Activated CD8-positive, alpha-beta memory T cell treated with anti-CD3 and anti-CD28 coated beads, Interleukin-2, amount 50 U/mL, for 1 hour (primary cell): ENCODE measurements around the gene VN1R5.
"Not testable (repeated sequence)": the region's sequence is repeated elsewhere in the genome, so short reads cannot be mapped to it uniquely, and the experiment has no call there.

Source experiments
- DNase-seq: peaks from one replicate; pipeline ENCODE4 v3.0.0-alpha.2; 2020; ENCODE audit errors: extremely low read depth

Gene VN1R5

GRCh38 chr1:247273013-247273412, 17.1 kb downstream of the VN1R5 start:
- no peak for DNase-seq

DNA sequence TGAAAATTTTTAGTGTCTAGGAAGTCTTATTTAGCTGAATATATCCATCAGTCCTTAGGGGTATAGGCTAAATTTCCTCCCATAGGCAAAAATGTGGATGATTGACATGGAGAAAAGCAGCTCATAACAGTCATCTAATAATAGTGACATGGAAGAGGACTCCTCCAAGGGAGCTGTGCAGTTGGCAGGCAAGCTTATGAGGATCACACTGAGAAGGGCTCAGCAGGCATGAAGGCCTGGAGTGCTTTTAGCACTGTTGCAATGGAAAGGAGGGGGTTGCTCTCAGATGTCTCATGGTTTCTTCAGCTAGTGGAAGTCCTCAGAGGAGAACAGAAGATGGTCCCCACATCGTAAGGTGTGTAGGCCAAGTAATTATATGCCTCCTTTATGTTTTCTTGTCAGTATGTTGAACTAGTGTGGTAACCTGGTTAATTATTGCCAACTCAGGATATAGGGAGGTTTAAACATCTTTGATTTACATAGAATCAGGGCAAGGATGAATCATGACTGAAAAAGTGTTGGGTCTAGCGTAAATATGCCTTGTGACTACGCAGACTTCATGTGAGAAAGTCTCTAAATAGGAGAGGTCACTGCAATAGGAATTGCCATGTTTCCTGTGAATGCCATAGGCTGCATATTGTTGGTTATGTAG, 18.9 kb downstream of the VN1R5 start:
- DNase-seq: no peak

- DNase-seq: no peak
These were observed 21.3 kb downstream of the VN1R5 start for GRCh38 chr1:247277191-247277590.

DNA sequence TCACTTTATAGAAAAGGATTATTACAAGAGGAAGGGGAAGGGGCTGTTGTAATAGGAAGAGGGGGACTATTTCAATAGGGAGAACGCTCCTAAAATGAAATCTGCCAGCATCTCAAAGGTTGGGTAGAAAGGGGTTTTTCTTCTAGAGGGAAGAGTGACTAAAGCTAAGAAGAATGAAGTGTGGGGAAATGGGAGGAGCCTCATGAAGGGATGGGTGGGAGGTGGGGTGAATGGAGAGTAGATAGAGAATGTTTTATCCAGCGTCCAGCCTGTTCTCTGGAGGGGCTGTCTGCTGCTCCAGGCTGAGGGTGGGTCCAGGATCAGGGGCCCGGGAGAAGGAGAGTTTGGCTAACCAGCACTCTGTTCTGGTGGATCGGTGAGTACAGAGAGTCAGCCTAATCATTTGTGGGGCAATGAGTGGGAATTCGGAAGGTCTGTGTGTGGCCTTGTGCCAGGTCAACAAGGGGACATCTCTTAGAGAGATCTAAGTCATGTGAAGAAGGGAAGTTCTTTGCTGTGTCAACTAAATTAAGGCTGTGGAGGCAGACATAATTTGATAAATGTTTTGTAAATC, 25.2 kb downstream of the VN1R5 start:
- no peak for DNase-seq

GRCh38 chr1:247286134-247286670, 30.3 kb downstream of the VN1R5 start:
- no peak for DNase-seq

GRCh38 chr1:247287460-247287859, 31.6 kb downstream of the VN1R5 start:
- DNase-seq: no peak

DNA sequence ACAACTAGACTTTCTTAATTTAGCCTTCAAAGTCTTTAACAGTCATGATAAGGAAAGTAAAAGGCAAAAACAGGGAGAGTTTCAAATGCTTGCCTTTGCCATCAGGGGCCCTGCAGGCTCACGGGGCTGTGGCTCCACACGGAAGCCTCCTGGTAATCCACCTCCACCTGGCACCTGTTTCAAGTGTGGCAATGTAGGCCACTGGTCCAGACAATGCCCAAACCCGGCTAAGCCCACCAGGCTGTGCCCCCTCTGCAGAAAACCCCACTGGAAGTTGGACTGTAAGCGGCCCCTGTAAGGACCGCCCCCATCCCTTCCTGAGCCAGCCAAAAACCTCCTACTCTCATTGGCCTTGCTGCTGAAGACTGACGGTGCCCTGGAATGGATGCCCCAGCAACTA, 32.5 kb downstream of the VN1R5 start:
- DNase-seq: no peak

DNA sequence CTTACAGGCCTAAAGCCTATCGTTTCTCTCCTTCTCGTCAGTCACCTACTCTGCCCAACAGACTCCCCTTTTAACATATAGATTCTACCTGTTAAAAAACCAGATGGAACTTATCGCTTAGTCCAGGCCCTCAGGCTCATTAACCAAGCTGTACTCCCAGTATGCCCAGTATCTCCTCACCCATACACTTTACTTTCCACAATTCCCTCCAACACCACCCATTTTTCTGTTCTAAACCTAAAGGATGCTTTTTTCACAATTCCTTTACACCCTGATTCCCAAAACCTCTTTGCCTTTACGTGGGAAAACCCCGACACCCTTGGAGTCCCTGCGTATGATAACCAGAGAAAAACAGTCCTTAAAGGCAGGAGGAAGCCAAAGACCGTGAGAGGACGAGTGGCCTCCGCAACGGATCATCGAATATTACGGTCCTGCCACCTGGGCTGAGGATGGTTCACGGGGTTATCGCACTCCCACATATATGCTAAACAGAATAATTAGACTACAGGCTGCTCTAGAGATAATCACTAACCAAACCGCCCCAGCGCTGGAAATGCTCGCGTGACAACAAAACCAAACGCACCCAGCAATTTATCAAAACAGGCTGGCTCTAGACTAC, 33.5 kb downstream of the VN1R5 start:
- not testable (repeated sequence) for DNase-seq

- DNase-seq: no peak
These were observed 34.7 kb downstream of the VN1R5 start for GRCh38 chr1:247290576-247290975.

DNA sequence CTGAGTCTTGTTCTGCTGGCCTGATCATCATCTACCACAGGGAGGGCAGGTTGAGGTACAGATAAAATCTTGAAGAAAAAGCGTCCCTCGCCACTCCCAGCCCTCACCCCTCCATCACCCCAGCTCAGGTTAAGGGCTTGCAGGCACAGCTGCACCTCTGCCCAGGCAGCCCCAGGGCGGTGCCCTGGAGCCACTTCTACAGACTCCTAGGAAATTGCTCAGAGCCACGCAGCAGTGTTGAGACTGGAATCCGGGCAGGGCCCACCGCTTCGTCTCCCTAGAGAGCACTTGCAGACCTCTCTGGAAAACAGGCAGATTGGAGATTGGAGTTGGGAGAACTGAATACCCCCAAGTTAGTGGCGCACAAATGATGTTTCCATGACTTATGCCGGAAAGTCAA, 35.3 kb downstream of the VN1R5 start:
- DNase-seq: no peak

- DNase-seq: no peak
These were observed 36.1 kb downstream of the VN1R5 start for GRCh38 chr1:247291833-247292561.

- no peak for DNase-seq
These were observed 37.2 kb downstream of the VN1R5 start for GRCh38 chr1:247293047-247293446.

DNA sequence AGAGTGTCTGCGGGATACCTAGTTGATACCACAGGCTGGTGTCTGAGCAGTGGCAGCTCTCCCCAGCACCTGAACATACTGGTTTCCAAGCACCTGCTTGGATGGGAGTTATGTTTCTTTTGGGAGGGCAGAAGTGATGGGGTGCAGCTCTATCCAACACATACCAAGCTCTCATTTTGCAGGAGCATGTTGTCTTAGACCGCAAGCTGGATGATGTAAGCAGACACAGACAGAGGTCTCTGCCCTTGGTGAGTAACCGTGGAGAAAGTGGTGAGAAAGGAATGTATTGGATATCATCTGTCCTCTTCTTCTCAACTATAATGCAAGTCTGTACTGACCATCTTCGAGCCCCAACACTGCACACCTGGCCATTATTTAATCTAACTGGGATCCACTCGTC, 38.4 kb downstream of the VN1R5 start:
- no peak for DNase-seq

- no peak for DNase-seq
These were observed 39.4 kb downstream of the VN1R5 start for GRCh38 chr1:247295274-247295684.

- DNase-seq: no peak
These were observed 39.9 kb downstream of the VN1R5 start for GRCh38 chr1:247295746-247296145.

GRCh38 chr1:247296599-247297180, 40.8 kb downstream of the VN1R5 start:
- DNase-seq: no peak

DNA sequence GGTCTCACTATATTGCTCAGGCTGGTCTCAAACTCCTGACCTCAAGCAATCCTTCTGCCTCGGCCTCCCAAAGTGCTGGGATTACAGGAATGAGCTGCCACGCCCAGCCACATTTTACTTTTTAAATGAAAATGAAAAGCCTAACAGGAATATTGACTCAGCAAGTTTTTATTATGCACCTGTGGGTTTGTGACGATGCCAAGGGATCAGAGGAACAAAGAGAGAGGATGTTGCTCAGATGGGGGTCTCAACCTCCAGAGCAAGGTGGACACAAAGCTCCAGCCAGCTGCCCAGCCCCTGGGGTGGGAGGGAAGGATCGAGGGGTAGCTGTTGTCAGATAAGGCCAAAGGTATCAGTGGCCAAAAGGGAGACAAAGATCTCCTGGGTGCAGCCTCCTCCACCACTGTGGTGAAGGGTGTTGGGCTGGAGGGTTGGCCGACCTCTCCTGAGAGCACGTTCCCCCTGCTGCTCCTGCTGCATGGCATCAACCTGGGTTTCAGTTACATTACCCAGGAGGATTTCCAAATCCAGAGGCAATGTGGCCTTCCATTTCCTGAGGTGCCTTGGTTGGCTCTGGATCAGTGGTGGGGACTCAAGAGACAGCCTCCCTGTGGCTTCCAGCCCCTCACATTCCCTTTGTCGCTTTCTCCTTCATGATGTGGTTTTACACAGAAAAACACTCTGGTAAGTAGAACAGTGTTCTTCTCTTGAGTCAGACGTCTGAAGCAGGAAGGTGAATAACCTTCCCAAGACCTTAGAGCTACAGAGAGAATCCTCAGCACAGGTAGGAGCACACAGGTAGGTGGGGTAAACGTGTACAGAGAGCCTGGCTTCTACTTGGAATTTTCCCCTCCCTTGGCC, 41.6 kb downstream of the VN1R5 start:
- no peak for DNase-seq

- DNase-seq: no peak
These were observed 42.2 kb downstream of the VN1R5 start for GRCh38 chr1:247298124-247298481.

- DNase-seq: no peak
These were observed 42.8 kb downstream of the VN1R5 start for GRCh38 chr1:247298701-247299100.

DNA sequence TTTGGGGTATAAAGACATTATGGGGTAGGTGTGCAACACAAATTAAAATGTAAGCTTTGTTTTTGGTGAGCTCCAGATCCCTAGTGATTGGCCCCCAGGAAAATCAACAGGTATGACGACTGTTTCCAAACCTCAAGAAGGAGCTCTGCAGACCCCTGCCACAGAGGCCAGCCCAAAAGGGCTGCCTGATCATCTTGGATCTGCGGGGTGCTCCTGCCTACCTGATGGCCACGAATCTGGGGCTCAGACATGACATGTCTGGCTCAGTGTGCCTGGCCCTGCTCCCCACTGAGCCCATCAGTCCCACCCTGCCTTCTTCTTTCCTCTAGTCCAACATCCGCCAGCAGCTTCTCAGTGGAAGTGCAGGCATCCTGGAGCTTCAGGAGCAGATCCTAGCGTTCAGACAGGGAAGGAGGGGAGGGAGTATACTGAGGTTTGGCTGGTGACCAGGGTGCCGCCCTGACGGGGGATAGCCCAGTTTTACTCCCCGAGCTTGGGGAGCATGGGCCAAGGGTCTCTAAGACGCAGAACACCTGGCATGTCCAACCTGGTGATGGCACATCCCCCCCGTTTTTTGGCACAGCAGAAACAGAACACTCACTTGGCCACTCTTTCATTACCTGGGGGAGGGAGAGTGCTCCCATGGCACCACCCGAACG, 44.0 kb downstream of the VN1R5 start:
- no peak for DNase-seq
